HG02759 (cell line): ENCODE measurements around the gene NAGLU.

Experiments used
- ATAC-seq: cut with Tn5 transposase; IDR thresholded peaks from one replicate; pipeline ENCODE4 v1.9.1; 2021; ENCODE audit warnings: mild to moderate bottlenecking, moderate library complexity; ENCODE audit not compliant: unreplicated experiment

NAGLU gene

DNA sequence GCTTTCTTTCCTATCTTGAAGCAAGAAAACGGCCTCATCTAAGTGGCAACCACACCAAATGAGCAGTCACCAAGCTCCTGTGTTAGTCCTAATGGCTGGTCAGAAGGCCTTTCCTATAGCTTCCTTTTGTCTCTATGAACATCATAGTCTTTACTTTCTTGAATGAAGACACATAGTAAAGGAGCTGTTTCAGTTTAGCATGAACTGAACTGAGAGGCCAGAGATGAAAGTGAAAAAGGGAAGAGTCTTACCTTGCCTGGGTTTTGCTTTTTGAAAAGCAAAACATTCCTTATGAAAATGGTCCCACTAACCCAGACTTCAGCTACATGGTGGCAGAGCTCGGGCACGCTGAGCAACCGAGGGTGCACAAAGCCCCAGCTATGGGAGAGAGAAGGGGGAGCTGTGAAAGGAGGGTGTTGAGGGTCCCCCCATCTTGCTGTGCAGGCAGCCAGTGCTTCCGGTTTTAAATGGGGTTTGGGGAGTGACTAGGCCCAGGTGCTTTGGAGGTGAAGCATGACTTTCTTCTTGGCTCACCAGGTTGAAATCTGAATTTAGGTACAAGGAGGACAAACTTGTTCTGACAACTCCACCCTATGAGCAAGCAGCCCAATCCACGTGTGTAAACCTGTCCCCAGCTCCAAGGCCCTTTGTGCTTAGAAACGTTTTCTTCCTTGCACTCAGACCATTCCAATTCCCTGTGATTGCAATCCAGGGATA is 50.6 kb downstream of the NAGLU start:
- no peak for ATAC-seq

DNA sequence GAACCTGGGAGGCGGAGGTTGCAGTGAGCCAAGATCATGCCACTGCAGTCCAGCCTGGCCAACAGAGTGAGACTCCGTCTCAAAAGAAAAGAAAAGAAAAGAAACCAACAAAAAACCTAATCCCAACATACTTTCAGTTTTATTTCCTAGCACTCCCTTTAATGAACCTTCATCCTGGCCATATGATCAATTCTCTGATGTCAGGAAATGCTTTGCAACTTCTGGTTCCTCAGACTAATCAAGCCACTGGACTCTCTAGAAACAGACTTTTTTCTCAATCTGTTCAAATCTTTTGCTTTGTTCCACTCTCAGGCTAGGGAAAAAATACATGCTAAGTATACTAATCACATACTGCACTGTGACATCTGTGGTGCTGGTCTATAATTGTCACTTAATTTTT is 54.8 kb downstream of the NAGLU start:
- no peak for ATAC-seq

DNA sequence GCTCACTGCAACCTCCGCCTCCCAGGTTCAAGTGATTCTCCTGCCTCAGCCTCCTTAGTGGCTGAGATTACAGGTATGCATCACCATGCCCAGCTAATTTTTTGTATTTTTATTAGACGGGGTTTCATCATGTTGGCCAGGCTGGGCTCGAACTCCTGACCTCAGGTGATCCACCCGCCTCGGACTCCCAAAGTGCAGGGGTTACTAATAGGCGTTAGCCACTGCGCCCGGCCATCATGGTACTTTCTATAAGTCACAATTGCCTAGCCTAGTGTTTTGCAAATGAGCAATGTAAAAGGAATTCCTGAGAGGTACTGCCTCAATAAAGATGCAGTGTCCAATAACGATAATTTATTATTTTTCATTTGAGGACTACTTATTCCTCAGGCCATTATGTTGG is 55.4 kb downstream of the NAGLU start:
- ATAC-seq, result no peak
